GM12878 (cell line): ENCODE results near the gene PRSS12. TPM values are rescaled to one million over a fixed set of nuclear protein-coding genes. Genes with fewer than 3 reads are reported as not detected.

Experiments used
- ATAC-seq: fragments of 200-7000 bp; cut with Tn5 transposase; 3 replicates; pipeline ENCODE4 v1.9.1; 2020; ENCODE audit warnings: mild to moderate bottlenecking, moderate library complexity
- BruUV-seq: library from RNA; stranded (reverse); fragments of 400-500 nt; replicated peaks from 2 replicates; lab custom pipeline; 2021; lab: Mats Ljungman, UMichigan
- CTCF ChIA-PET: fragments of 300-600 bp; sonication (Branson Sonifier 250); formaldehyde crosslinking; extraction: SDS; loops from one replicate; lab custom pipeline; 2021; ENCODE audit warnings: inconsistent platforms; lab: Yijun Ruan, JAX
- POLR2A ChIA-PET: fragments of 350-600 bp; formaldehyde crosslinking; extraction: SDS; loops from one replicate; lab custom pipeline; 2021; ENCODE audit warnings: inconsistent platforms; lab: Charles Lee
- RAD21 ChIA-PET: fragments of 300-600 bp; sonication (Branson Sonifier 250); formaldehyde crosslinking; loops from one replicate; lab custom pipeline; 2023; ENCODE audit warnings: antibody characterized with exemption; ENCODE audit not compliant: unreplicated experiment; lab: Charles Lee
- SMC1A ChIA-PET: fragments of 300-600 bp; sonication (Branson Sonifier 250); formaldehyde crosslinking; loops from one replicate; lab custom pipeline; 2023; ENCODE audit not compliant: unreplicated experiment, uncharacterized antibody; lab: Charles Lee
- DNase-seq: peaks from one replicate; pipeline ENCODE4 v3.0.0-alpha.2; 2011; ENCODE audit warnings: low read depth, low spot score
- FAIRE-seq: peaks from 3 replicates; lab custom pipeline; 2011; peaks lifted over from hg19 to GRCh38; lab: Jason Lieb, UNC
- H2AFZ ChIP-seq: 2 replicates; pipeline ENCODE4 v1.6.0; 2011; ENCODE audit warnings: low read depth, low read length, control low read depth; ENCODE audit not compliant: control insufficient read depth
- H3K27ac ChIP-seq: 2 replicates; pipeline ENCODE4 v1.5.1; 2011; ENCODE audit warnings: control low read depth; ENCODE audit not compliant: control insufficient read depth, insufficient read depth
- H3K27me3 ChIP-seq, 2 experiments: replicated peaks in 1 of 2; 2 replicates each; pipeline versions ENCODE4 v1.6.0 to v1.6.1; 2011; ENCODE audit warnings: low read length in 1 of 2; ENCODE audit not compliant: control insufficient read depth in 2 of 2, insufficient read depth in 2 of 2
- H3K36me3 ChIP-seq, 2 experiments: 2 replicates each; pipeline ENCODE4 v1.5.1; 2011; ENCODE audit warnings: low read length in 1 of 2; ENCODE audit not compliant: control insufficient read depth in 2 of 2, insufficient read depth in 2 of 2
- H3K4me1 ChIP-seq: 2 replicates; pipeline ENCODE4 v1.6.1; 2011; ENCODE audit warnings: mild to moderate bottlenecking, low read length, moderate library complexity, mixed read lengths; ENCODE audit not compliant: control insufficient read depth, insufficient read depth
- H3K4me2 ChIP-seq: 2 replicates; pipeline ENCODE4 v1.6.0; 2011; ENCODE audit warnings: control low read depth; ENCODE audit not compliant: control insufficient read depth, insufficient read depth
- H3K4me3 ChIP-seq: fragments of 200-600 bp; sonication (generic); 2 replicates; pipeline ENCODE4 v1.5.1; 2016
- H3K79me2 ChIP-seq: 2 replicates; pipeline ENCODE4 v1.6.0; 2011; ENCODE audit warnings: low read length; ENCODE audit not compliant: control insufficient read depth, insufficient read depth
- H3K9ac ChIP-seq: 2 replicates; pipeline ENCODE4 v1.8.0; 2011; ENCODE audit warnings: low read length, control low read depth, mixed read lengths; ENCODE audit not compliant: control insufficient read depth, insufficient read depth
- H3K9me3 ChIP-seq: replicated peaks from 3 replicates; pipeline ENCODE4 v1.5.1; 2011; ENCODE audit warnings: mild to moderate bottlenecking, low read length; ENCODE audit not compliant: control insufficient read depth, insufficient read depth
- H4K20me1 ChIP-seq: 2 replicates; pipeline ENCODE4 v1.6.0; 2011; ENCODE audit not compliant: control insufficient read depth, insufficient read depth
- BCL11A ChIP-seq: IDR thresholded peaks from 2 replicates; pipeline ENCODE4 v1.6.1; 2011; ENCODE audit warnings: low read depth, low read length
- CUX1 ChIP-seq: IDR thresholded peaks from 2 replicates; pipeline ENCODE4 v1.6.1; 2012; ENCODE audit warnings: improper control_type of control experiment, low read depth, low read length; ENCODE audit not compliant: insufficient replicate concordance
- ETV6 ChIP-seq, 2 experiments: fragments of 450-650 bp in 1 of 2; IDR thresholded peaks in 1 of 2; conservative IDR thresholded peaks in 1 of 2; 2 replicates each; pipeline ENCODE4 v1.6.1; 2014; ENCODE audit warnings: antibody characterized with exemption in 1 of 2, borderline replicate concordance in 1 of 2, low read depth in 1 of 2, mild to moderate bottlenecking in 1 of 2, moderate library complexity in 1 of 2
- HCFC1 ChIP-seq: fragments of 150-350 bp; IDR thresholded peaks from 2 replicates; pipeline ENCODE4 v1.6.1; 2014; ENCODE audit warnings: low read length
- JUNB ChIP-seq: IDR thresholded peaks from 2 replicates; pipeline ENCODE4 v1.6.1; 2016; ENCODE audit warnings: antibody characterized with exemption, mild to moderate bottlenecking
- MEF2A ChIP-seq: IDR thresholded peaks from 2 replicates; pipeline ENCODE4 v1.6.1; 2011; ENCODE audit warnings: low read depth, mild to moderate bottlenecking, low read length, moderate library complexity; ENCODE audit not compliant: insufficient read depth
- MXI1 ChIP-seq: fragments of 150-350 bp; IDR thresholded peaks from 2 replicates; pipeline ENCODE4 v1.6.1; 2011; ENCODE audit warnings: low read depth, mild to moderate bottlenecking, inconsistent platforms, low read length, improper control_type of control experiment
- MYB ChIP-seq: fragments of 150-350 bp; IDR thresholded peaks from 2 replicates; pipeline ENCODE4 v1.6.1; 2014; ENCODE audit warnings: mild to moderate bottlenecking, low read depth, low read length, borderline replicate concordance
- NFYB ChIP-seq: IDR thresholded peaks from 2 replicates; pipeline ENCODE4 v1.6.1; 2011; ENCODE audit warnings: low read depth, mild to moderate bottlenecking, low read length, improper control_type of control experiment, moderate library complexity; ENCODE audit not compliant: insufficient read depth
- PAX5 ChIP-seq: IDR thresholded peaks from 2 replicates; pipeline ENCODE4 v1.6.1; 2011; ENCODE audit warnings: low read depth, low read length, borderline replicate concordance
- RAD51 ChIP-seq: fragments of 450-650 bp; IDR thresholded peaks from 2 replicates; pipeline ENCODE4 v1.6.1; 2016; ENCODE audit warnings: moderate library complexity, mild to moderate bottlenecking, inconsistent platforms
- RB1 ChIP-seq: fragments of 450-650 bp; formaldehyde crosslinking; IDR thresholded peaks from 2 replicates; pipeline ENCODE4 v1.6.1; 2017; ENCODE audit warnings: mild to moderate bottlenecking, borderline replicate concordance
- RBBP5 ChIP-seq: fragments of 200-600 bp; sonication (generic); conservative IDR thresholded peaks from 2 replicates; pipeline ENCODE4 v1.6.1; 2016
- RELA ChIP-seq: fragments of 450-650 bp; IDR thresholded peaks from 2 replicates; pipeline ENCODE4 v1.8.0; 2014; ENCODE audit warnings: borderline replicate concordance; ENCODE audit not compliant: partially characterized antibody
- SIX5 ChIP-seq: IDR thresholded peaks from 2 replicates; pipeline ENCODE4 v1.6.1; 2011; ENCODE audit warnings: mild to moderate bottlenecking, low read depth, low read length, moderate library complexity; ENCODE audit not compliant: severe bottlenecking
- SKIL ChIP-seq: fragments of 450-650 bp; IDR thresholded peaks from 2 replicates; pipeline ENCODE4 v1.6.1; 2017; ENCODE audit warnings: mild to moderate bottlenecking, low read depth, inconsistent platforms; ENCODE audit not compliant: poor library complexity, severe bottlenecking
- SREBF1 ChIP-seq: IDR thresholded peaks from 2 replicates; pipeline ENCODE4 v1.6.1; 2012; ENCODE audit warnings: mild to moderate bottlenecking, low read length
- TBL1XR1 ChIP-seq: IDR thresholded peaks from 2 replicates; pipeline ENCODE4 v1.6.1; 2012; ENCODE audit warnings: low read depth, low read length, improper control_type of control experiment
- WGBS: methylation state at CpG from one replicate; pipeline ENCODE4 v1.1.6; 2016; ENCODE audit warnings: low lambda C conversion rate; ENCODE audit not compliant: insufficient replicate concordance, insufficient coverage; ENCODE audit errors: missing lambda C conversion rate; 5-methylcytosine and 5-hydroxymethylcytosine counted together
- in situ Hi-C: fragments of 300-500 bp; cut with MboI; formaldehyde crosslinking; loops from 9 replicates; pipeline ENCODE4 v1.14.3; 2018; ENCODE audit warnings: mixed read lengths
- intact Hi-C: fragments of 100-400 bp; cut with micrococcal nuclease; formaldehyde crosslinking; loops from one replicate; pipeline ENCODE4 v1.14.2; 2022; ENCODE audit not compliant: unreplicated experiment
- polyA plus RNA-seq, 11 experiments: library from polyadenylated mRNA; depleted of rRNA in 4 of 11; unstranded in 6 of 11; stranded (reverse) in 5 of 11; fragments of >200 nt; fragmentation: Nextera tagmentation in 4 of 11; fragmentation: Illumina TruSeq in 1 of 11; extraction: Ambion mirVana in 4 of 11; extraction: Trizol in 1 of 11; gene quantifications; 1 replicate in 1 of 11; 2 replicates in 10 of 11; pipeline versions ENCODE4 v1.2.1 to v1.2.3, GENCODE V29; 2011 to 2016; ENCODE audit warnings: inconsistent platforms in 2 of 11, missing spikeins in 2 of 11, low read depth in 1 of 11
- total RNA-seq, 4 experiments: library from RNA; depleted of rRNA in 3 of 4; stranded (reverse); fragments of >200 nt in 3 of 4; fragmentation: Illumina TruSeq in 1 of 4; extraction: Trizol in 1 of 4; gene quantifications; 2 replicates each; pipeline versions ENCODE4 v1.2.1 to v1.2.3, GENCODE V29; 2013 to 2021

PRSS12 gene
- total and polyA plus RNA-seq, 10 of the 15 experiments (the other 5 are each of a cell fraction or from before 2014, with no cell fraction given) = 0.04 to 0.34 (median 0.11) TPM; not detected in 2

- H3K9ac ChIP-seq = no peak overlapping the region
- no peak for FAIRE-seq
- no peak overlapping the region for H3K4me2 ChIP-seq
- H3K4me3 ChIP-seq = no peak overlapping the region
- ChIA-PET SMC1A (interaction anchor here (1.0 to 1.2 kb wide), 2 partner anchors 12 to 17 kb away, joined by 3 read pairs; no protein-coding TSS in a partner anchor), RAD21 (no interaction called here), CTCF (no interaction called here), POLR2A (no interaction called here)
- 0% methylated on average over 1 of the region's 1 CpG for WGBS
- H3K4me1 ChIP-seq = no peaks in the 10 kb centered on the region
- H3K27ac ChIP-seq = no peak overlapping the region
- no peak for ATAC-seq
- no peaks in the 10 kb centered on the region for H3K27me3 ChIP-seq
- H2AFZ ChIP-seq = no peak overlapping the region
- H4K20me1 ChIP-seq = no peaks in the 10 kb centered on the region
- no peaks in the 10 kb centered on the region for H3K9me3 ChIP-seq
- in situ Hi-C loops = no loop called here
- TF ChIP-seq SIX5 (no peak), RB1 (no peak), SKIL (no peak), BCL11A (no peak), SREBF1 (no peak), JUNB (no peak), HCFC1 (no peak), RBBP5 (no peak), RELA (no peak), MYB (no peak), RAD51 (no peak), PAX5 (no peak), MXI1 (no peak), ETV6 (conservative IDR thresholded peaks at IDR 0.05 in 1 of 2, IDR thresholded peaks at IDR 0.05 in 1 of 2; ENCODE audit: borderline replicate concordance in 1 of 2, low read depth in 1 of 2) (no peak), MEF2A (no peak), NFYB (no peak), CUX1 (no peak), TBL1XR1 (no peak)
- no peaks in the 10 kb centered on the region for H3K36me3 ChIP-seq
- no peak for DNase-seq
- no TSS peak for BruUV-seq
- H3K79me2 ChIP-seq = no peaks in the 10 kb centered on the region
- intact Hi-C loops = no loop called here
Measured at GRCh38 chr4:118325431-118325830, 27.4 kb downstream of the PRSS12 start.
